ENCODE data around the gene USP4. TPM values are rescaled to one million over a fixed set of nuclear protein-coding genes. Genes with fewer than 3 reads are reported as not detected.
"Not testable (repeated sequence)": the region's sequence is repeated elsewhere in the genome, so short reads cannot be mapped to it uniquely, and the experiment has no call there.

The USP4 gene
- total RNA-seq, 5 donors from 2014 or later (not counting 1 experiment from before 2014, with no cell fraction given) = 101 to 107 (median 103) TPM

DNA sequence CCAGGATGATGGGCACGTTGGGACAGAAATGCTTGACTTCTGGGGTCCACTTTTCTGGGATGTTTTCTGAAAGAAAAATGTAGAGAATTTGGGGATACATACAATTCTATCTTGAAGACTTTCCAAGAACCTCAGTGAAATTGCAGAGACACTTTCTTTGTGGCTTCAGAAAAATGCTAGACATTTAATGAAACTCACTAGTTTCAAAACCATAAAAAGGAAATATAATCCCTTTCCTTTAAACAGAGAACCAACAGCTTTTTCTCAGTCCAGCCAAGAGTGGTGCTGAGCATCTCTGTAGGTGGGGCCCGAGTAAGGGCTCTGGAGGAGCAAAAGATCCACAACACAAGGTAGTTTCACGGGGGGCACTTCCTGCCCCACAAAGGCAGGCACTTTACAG, 22.7 kb upstream of the USP4 start:
- no peaks in the 10 kb centered on the region for H3K9me3 ChIP-seq
- H3K27ac ChIP-seq (ENCODE audit: low read length) = no peak overlapping the region
- peaks cover 38% of the 10 kb centered on the region for H3K36me3 Mint-ChIP-seq
- H3K9me3 Mint-ChIP-seq = no peaks in the 10 kb centered on the region
- ChIA-PET CTCF (interaction anchor here in 1 of 2 donors (2.1 kb wide), 1 partner anchor 22 kb away, joined by 8 read pairs; no protein-coding TSS in a partner anchor), POLR2A (no interaction called here)
- H3K4me1 ChIP-seq (ENCODE audit: control insufficient read depth in 1 of 2, extremely low read depth in 1 of 2, insufficient read depth in 2 of 2, low read length in 2 of 2) = peaks cover 0 to 12% of the 10 kb centered on the region in 2 experiments
- WGBS (ENCODE audit: insufficient coverage) = 33% methylated on average over 1 of the region's 3 CpGs
- no peak for DNase-seq
- H3K36me3 ChIP-seq (ENCODE audit: control insufficient read depth in 2 of 2, extremely low read depth in 1 of 2, insufficient read depth in 1 of 2, low read length in 1 of 2) = peaks cover 15 to 55% of the 10 kb centered on the region in 2 donors
- no peak for ATAC-seq (replicated peaks in 1 of 4)
- no peak overlapping the region for H3K4me3 ChIP-seq (ENCODE audit: control insufficient read depth in 1 of 2, extremely low read depth in 1 of 2, low read length in 1 of 2)
- peaks cover 17 to 18% (median 18%) of the 10 kb centered on the region in 3 donors for H3K4me1 Mint-ChIP-seq
- peak overlapping the region; percentile 72 to 86 for H3K27ac Mint-ChIP-seq
- no peaks in the 10 kb centered on the region for H3K27me3 Mint-ChIP-seq
- H3K27me3 ChIP-seq (replicated peaks in 1 of 2; ENCODE audit: control insufficient read depth in 2 of 2, extremely low read depth in 1 of 2, insufficient read depth in 2 of 2, low read length in 1 of 2) = no peaks in the 10 kb centered on the region
- no peak overlapping the region for H3K4me3 Mint-ChIP-seq

DNA sequence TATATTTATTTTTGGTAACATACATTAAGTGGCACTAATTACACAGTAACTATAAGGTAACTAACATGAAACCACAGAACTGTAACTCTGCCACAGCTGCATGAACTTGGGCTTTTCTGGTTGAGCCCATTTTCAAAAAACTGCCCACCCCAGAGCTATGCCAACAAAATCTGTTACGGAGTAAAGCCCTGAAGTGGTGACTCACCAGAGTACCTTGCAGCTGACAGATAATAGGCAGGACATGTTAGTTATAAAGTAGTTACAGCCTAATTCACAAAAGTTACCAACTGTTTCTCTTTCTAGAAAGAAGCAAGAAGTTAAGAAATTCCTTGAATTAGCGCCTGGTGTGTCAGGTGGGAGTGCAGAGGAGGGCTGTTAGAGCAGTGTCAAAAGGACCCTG, 19.8 kb upstream of the USP4 start:
- peaks cover 35% of the 10 kb centered on the region for H3K36me3 Mint-ChIP-seq
- no peaks in the 10 kb centered on the region for H3K27me3 Mint-ChIP-seq
- peak overlapping the region in 2 of 3 donors; percentile 87 to 95 for H3K4me3 Mint-ChIP-seq

DNA sequence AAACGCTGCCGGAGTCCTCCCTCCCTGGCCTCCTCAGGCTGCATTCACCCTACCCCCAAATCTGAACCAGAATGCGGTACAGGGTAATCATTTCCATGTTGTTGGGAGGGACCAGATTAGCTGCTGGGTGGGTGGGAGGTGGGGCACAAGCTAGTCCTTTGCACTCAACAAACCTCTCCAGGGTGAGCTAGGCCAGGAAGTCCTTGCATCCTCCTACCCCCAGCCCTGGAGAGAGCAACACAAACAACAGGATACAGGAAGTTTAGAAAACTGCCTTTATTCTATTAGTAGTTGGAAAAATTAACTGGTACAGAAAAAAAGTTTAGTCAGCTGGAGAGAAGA, 19.0 kb upstream of the USP4 start:
- ChIA-PET CTCF (interaction anchor here in 1 of 2 donors (0.8 to 3.3 kb wide), 2 partner anchors 19 to 57 kb away, joined by 5 to 13 read pairs; partner anchors contain the start of gene USP4), POLR2A (interaction anchor here in 1 of 2 donors (1.6 kb wide), 1 partner anchor 19 kb away, joined by 10 read pairs; the partner anchor contains the start of gene USP4)
- peaks cover 35% of the 10 kb centered on the region for H3K36me3 Mint-ChIP-seq
- H3K27me3 Mint-ChIP-seq = no peaks in the 10 kb centered on the region
- Histone ChIP-seq H3K9me3 (no peaks in the 10 kb centered on the region), H3K36me3 (ENCODE audit: control insufficient read depth in 2 of 2, extremely low read depth in 1 of 2, insufficient read depth in 1 of 2, low read length in 1 of 2) (peaks cover 15 to 40% of the 10 kb centered on the region in 2 donors), H3K4me1 (ENCODE audit: control insufficient read depth in 1 of 2, extremely low read depth in 1 of 2, insufficient read depth in 2 of 2, low read length in 2 of 2) (peaks cover 7 to 33% of the 10 kb centered on the region in 2 experiments), H3K27me3 (replicated peaks in 1 of 2; ENCODE audit: control insufficient read depth in 2 of 2, extremely low read depth in 1 of 2, insufficient read depth in 2 of 2, low read length in 1 of 2) (no peaks in the 10 kb centered on the region), H3K27ac (ENCODE audit: low read length) (peak overlapping the region; percentile 66), H3K4me3 (ENCODE audit: control insufficient read depth in 1 of 2, extremely low read depth in 1 of 2, low read length in 1 of 2) (peak overlapping the region in 1 of 2 donors; percentile 64)
- DNase-seq (peak in 1 of 35 experiments; percentile 17), ATAC-seq (replicated peaks in 1 of 4) (peak in 1 of 4 experiments; percentile 1)
- H3K4me1 Mint-ChIP-seq = peaks cover 28 to 38% (median 34%) of the 10 kb centered on the region in 3 donors
- peak overlapping the region; percentile 87 to 98 (median 95) for H3K4me3 Mint-ChIP-seq
- H3K9me3 Mint-ChIP-seq = no peaks in the 10 kb centered on the region
- no CpG with 5 or more reads among the region's 3 CpGs for WGBS (ENCODE audit: insufficient coverage)
- peak overlapping the region; percentile 83 to 93 for H3K27ac Mint-ChIP-seq

More for the DNA sequence above, 19.8 kb upstream of the USP4 start:
- CTCF ChIA-PET = interaction anchor here (0.8 to 3.3 kb wide), 3 partner anchors 19 to 56 kb away, joined by 5 to 13 read pairs (median 5); partner anchors contain the start of gene USP4 (in 2 of the 2)
- peaks cover 28 to 38% (median 32%) of the 10 kb centered on the region in 3 donors for H3K4me1 Mint-ChIP-seq
- peaks cover 15 to 44% of the 10 kb centered on the region in 2 donors for H3K36me3 ChIP-seq (ENCODE audit: control insufficient read depth in 2 of 2, extremely low read depth in 1 of 2, insufficient read depth in 1 of 2, low read length in 1 of 2)
- H3K9me3 ChIP-seq = no peaks in the 10 kb centered on the region
- H3K27me3 ChIP-seq (replicated peaks in 1 of 2; ENCODE audit: control insufficient read depth in 2 of 2, extremely low read depth in 1 of 2, insufficient read depth in 2 of 2, low read length in 1 of 2) = no peaks in the 10 kb centered on the region
- POLR2A ChIA-PET = interaction anchor here in 1 of 2 donors (1.6 kb wide), 1 partner anchor 19 kb away, joined by 10 read pairs; the partner anchor contains the start of gene USP4
- WGBS (ENCODE audit: insufficient coverage) = 100% methylated on average over 1 of the region's 2 CpGs
- peak overlapping the region; percentile 66 for H3K27ac ChIP-seq (ENCODE audit: low read length)
- peaks cover 7 to 33% of the 10 kb centered on the region in 2 experiments for H3K4me1 ChIP-seq (ENCODE audit: control insufficient read depth in 1 of 2, extremely low read depth in 1 of 2, insufficient read depth in 2 of 2, low read length in 2 of 2)
- H3K27ac Mint-ChIP-seq = peak overlapping the region; percentile 83 to 93
- no peaks in the 10 kb centered on the region for H3K9me3 Mint-ChIP-seq
- H3K4me3 ChIP-seq (ENCODE audit: control insufficient read depth in 1 of 2, extremely low read depth in 1 of 2, low read length in 1 of 2) = no peak overlapping the region
- ATAC-seq (replicated peaks in 1 of 4) (no peak), DNase-seq (no peak)

DNA sequence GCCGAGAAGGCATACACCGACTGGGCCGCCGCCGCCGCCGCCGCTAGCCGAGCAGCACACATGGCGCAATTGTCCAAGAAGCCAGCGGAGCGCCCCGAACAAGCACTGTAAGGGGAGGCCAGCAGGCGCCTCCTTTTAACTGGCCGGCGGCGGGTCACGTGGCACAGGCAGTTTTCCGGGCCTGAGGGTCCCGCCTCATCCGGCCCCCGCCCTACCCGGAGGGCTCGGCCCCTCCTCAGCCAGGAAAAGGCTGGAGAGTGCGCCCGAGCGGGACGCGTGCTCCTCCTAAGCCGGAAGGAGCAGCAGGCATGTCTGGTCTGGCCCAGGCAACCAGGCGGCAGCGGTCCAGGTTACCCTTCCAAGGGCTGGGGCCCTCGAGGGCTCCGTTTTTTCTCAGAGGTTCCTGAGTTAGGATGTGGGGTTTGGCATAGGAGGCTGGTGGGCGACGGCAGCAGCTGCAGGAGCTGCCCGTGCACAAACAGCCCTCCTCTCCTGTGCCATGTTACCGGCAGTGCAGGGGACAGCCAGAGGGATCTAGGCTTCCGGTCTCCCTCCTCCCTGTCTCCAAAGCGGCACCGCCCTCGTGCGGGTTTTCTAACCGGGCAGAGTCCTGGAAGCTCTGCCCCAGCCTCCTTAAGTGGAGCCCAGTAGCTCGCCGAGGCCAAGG, 18.5 kb upstream of the USP4 start, which contains the start of gene GPX1:
GPX1 (minus strand) TSS at position 137 of the 667 bp plus-strand sequence; CDS start at position 62, 75 bp downstream.
- peak within 1 kb of the TSS; percentile 64 to 77 for H3K4me3 ChIP-seq (ENCODE audit: control insufficient read depth in 1 of 2, extremely low read depth in 1 of 2, low read length in 1 of 2)
- ChIA-PET CTCF (interaction anchor here in 1 of 2 donors (3.3 kb wide), 1 partner anchor 18 kb away, joined by 13 read pairs; the partner anchor contains the start of gene USP4), POLR2A (interaction anchor here (0.8 to 1.6 kb wide), 3 partner anchors 18 to 19 kb away, joined by 3 to 10 read pairs (median 4); partner anchors contain the start of gene USP4 (in 2 of the 2))
- Mint-ChIP-seq H3K27me3 (no peaks in the 10 kb centered on the region), H3K27ac (peak within 1 kb of the TSS; percentile 93 to 95), H3K4me1 (peaks cover 28 to 38% (median 34%) of the 10 kb centered on the region in 3 donors), H3K9me3 (no peaks in the 10 kb centered on the region), H3K4me3 (peak within 1 kb of the TSS; percentile 87 to 98 (median 95)), H3K36me3 (peaks cover 35% of the 10 kb centered on the region)
- H3K36me3 ChIP-seq (ENCODE audit: control insufficient read depth in 2 of 2, extremely low read depth in 1 of 2, insufficient read depth in 1 of 2, low read length in 1 of 2) = peaks cover 15 to 37% of the 10 kb centered on the region in 2 donors
- WGBS (ENCODE audit: insufficient coverage) = 3% methylated on average over 30 of the region's 46 CpGs
- no peaks in the 10 kb centered on the region for H3K9me3 ChIP-seq
- ATAC-seq (replicated peaks in 1 of 4) (peak; percentile 81 to 88 (median 87)), DNase-seq (peak; percentile 37 to 81 (median 55))
- H3K27ac ChIP-seq (ENCODE audit: low read length) = peak within 1 kb of the TSS; percentile 78
- H3K4me1 ChIP-seq (ENCODE audit: control insufficient read depth in 1 of 2, extremely low read depth in 1 of 2, insufficient read depth in 2 of 2, low read length in 2 of 2) = peaks cover 7 to 33% of the 10 kb centered on the region in 2 experiments
- no peaks in the 10 kb centered on the region for H3K27me3 ChIP-seq (replicated peaks in 1 of 2; ENCODE audit: control insufficient read depth in 2 of 2, extremely low read depth in 1 of 2, insufficient read depth in 2 of 2, low read length in 1 of 2)

DNA sequence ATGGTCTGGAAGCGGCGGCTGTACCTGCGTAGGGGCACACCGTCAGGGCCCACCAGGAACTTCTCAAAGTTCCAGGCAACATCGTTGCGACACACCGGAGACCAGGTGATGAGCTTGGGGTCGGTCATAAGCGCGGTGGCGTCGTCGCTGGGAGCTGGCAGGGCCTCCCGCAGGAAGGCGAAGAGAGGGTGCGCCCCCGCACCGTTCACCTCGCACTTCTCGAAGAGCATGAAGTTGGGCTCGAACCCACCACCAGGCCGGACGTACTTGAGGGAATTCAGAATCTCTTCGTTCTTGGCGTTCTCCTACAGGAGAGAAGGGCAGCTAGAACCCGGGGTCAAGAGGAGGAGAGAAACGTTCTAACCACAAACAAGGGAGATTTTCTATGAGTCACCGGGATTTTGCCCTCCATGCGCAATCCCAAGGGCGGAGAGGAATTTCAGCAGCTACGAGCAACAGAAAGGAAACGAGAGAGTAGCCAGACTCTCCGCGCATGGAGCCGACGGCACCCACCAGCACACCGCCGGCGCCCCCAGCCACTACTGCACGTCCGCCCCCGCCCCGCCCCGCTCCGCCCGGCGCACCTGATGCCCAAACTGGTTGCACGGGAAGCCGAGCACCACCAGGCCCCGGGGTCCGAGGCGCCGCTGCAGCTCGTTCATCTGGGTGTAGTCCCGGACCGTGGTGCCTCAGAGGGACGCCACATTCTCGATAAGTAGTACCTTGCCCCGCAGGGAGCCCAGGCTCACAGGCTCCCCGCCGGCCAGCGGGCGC, 17.8 kb upstream of the USP4 start:
- peak overlapping the region; percentile 87 to 98 (median 95) for H3K4me3 Mint-ChIP-seq
- ATAC-seq (replicated peaks in 1 of 4) (peak; percentile 46 to 68 (median 64)), DNase-seq (peak in 33 of 35 experiments; percentile 8 to 58 (median 34))
- H3K36me3 Mint-ChIP-seq = peaks cover 32% of the 10 kb centered on the region
- H3K27ac Mint-ChIP-seq = peak overlapping the region; percentile 93 to 95
- WGBS (ENCODE audit: insufficient coverage) = under 1% methylated on average over 54 of the region's 63 CpGs
- ChIA-PET POLR2A (interaction anchor here (0.8 to 0.9 kb wide), 2 partner anchors 18 kb away, joined by 3 to 4 read pairs; partner anchors contain the start of gene USP4 (in 2 of the 2)), CTCF (interaction anchor here in 1 of 2 donors (3.3 kb wide), 1 partner anchor 17 kb away, joined by 13 read pairs; the partner anchor contains the start of gene USP4)
- H3K9me3 Mint-ChIP-seq; H3K9me3 ChIP-seq; H3K27me3 ChIP-seq (replicated peaks in 1 of 2; ENCODE audit: control insufficient read depth in 2 of 2, extremely low read depth in 1 of 2, insufficient read depth in 2 of 2, low read length in 1 of 2); H3K27me3 Mint-ChIP-seq: not testable (repeated sequence)
- H3K4me1 Mint-ChIP-seq = peaks cover 24 to 39% (median 33%) of the 10 kb centered on the region in 3 donors
- Histone ChIP-seq H3K36me3 (ENCODE audit: control insufficient read depth in 2 of 2, extremely low read depth in 1 of 2, insufficient read depth in 1 of 2, low read length in 1 of 2) (peaks cover 15 to 31% of the 10 kb centered on the region in 2 donors), H3K4me1 (ENCODE audit: control insufficient read depth in 1 of 2, extremely low read depth in 1 of 2, insufficient read depth in 2 of 2, low read length in 2 of 2) (peaks cover 7 to 33% of the 10 kb centered on the region in 2 experiments), H3K27ac (ENCODE audit: low read length) (peak overlapping the region; percentile 78), H3K4me3 (ENCODE audit: control insufficient read depth in 1 of 2, extremely low read depth in 1 of 2, low read length in 1 of 2) (peak overlapping the region; percentile 64 to 77)
